OCI-LY7 (cell line): Measurements from ENCODE around the gene SREK1IP1. TPM values are rescaled to one million over a fixed set of nuclear protein-coding genes. Genes with fewer than 3 reads are reported as not detected.

Source experiments
- BruUV-seq: library from RNA; stranded (reverse); fragments of 400-500 nt; replicated peaks from 2 replicates; lab custom pipeline; 2021; lab: Mats Ljungman, UMichigan
- CTCF ChIA-PET: fragments of 300-600 bp; sonication (Branson Sonifier 250); formaldehyde crosslinking; loops from one replicate; lab custom pipeline; 2022; ENCODE audit warnings: antibody characterized with exemption; ENCODE audit not compliant: unreplicated experiment; lab: Charles Lee
- POLR2A ChIA-PET: fragments of 300-600 bp; sonication (Branson Sonifier 250); formaldehyde crosslinking; loops from one replicate; lab custom pipeline; 2022; ENCODE audit warnings: antibody characterized with exemption; lab: Charles Lee
- DNase-seq: peaks from one replicate; pipeline ENCODE4 v3.0.0-alpha.2; 2015; ENCODE audit warnings: low spot score
- H2AFZ ChIP-seq: fragments of 200-600 bp; sonication (generic), shearing (Covaris generic); 2 replicates; pipeline ENCODE4 v1.6.1; 2014; ENCODE audit warnings: mild to moderate bottlenecking, antibody characterized with exemption, low read length, moderate library complexity
- H3K27ac ChIP-seq: fragments of 200-600 bp; sonication (generic); 2 replicates; pipeline ENCODE4 v1.5.1; 2014; ENCODE audit warnings: mixed run types, low read depth, mild to moderate bottlenecking, moderate library complexity, low read length, inconsistent platforms; ENCODE audit not compliant: poor library complexity, severe bottlenecking
- H3K36me3 ChIP-seq: fragments of 200-600 bp; sonication (generic); 2 replicates; pipeline ENCODE4 v1.6.1; 2014; ENCODE audit warnings: mild to moderate bottlenecking, antibody characterized with exemption, low read length, moderate library complexity, mixed read lengths; ENCODE audit not compliant: insufficient read depth
- H3K4me1 ChIP-seq: fragments of 200-600 bp; sonication (generic); 2 replicates; pipeline ENCODE4 v1.5.1; 2014; ENCODE audit warnings: mild to moderate bottlenecking, low read length; ENCODE audit not compliant: insufficient read depth, poor library complexity, severe bottlenecking
- H3K4me2 ChIP-seq: fragments of 200-600 bp; sonication (generic); 2 replicates; pipeline ENCODE4 v1.6.1; 2014; ENCODE audit warnings: mild to moderate bottlenecking, low read length
- H3K4me3 ChIP-seq: fragments of 200-600 bp; sonication (generic); 2 replicates; pipeline ENCODE4 v1.5.1; 2014; ENCODE audit warnings: mild to moderate bottlenecking, low read depth, low read length; ENCODE audit not compliant: poor library complexity, severe bottlenecking
- H3K79me2 ChIP-seq: fragments of 200-600 bp; sonication (generic); 2 replicates; pipeline ENCODE4 v1.6.1; 2016; ENCODE audit warnings: low read depth, mild to moderate bottlenecking, low read length, moderate library complexity, mixed read lengths; ENCODE audit not compliant: insufficient read depth
- H3K9me2 ChIP-seq: fragments of 200-600 bp; sonication (generic); 2 replicates; pipeline ENCODE4 v1.6.1; 2016; ENCODE audit warnings: mild to moderate bottlenecking, low read length, mixed read lengths; ENCODE audit not compliant: insufficient read depth
- H3K9me3 ChIP-seq: fragments of 200-600 bp; sonication (generic); 2 replicates; pipeline ENCODE4 v1.6.1; 2014; ENCODE audit warnings: mild to moderate bottlenecking, mixed run types, low read length, mixed read lengths
- H4K20me1 ChIP-seq: fragments of 200-600 bp; sonication (generic); 2 replicates; pipeline ENCODE4 v1.6.1; 2014; ENCODE audit warnings: mild to moderate bottlenecking, antibody characterized with exemption, low read length, moderate library complexity, mixed read lengths; ENCODE audit not compliant: insufficient read depth
- CTCF ChIP-seq: fragments of 200-600 bp; sonication (generic); conservative IDR thresholded peaks from 2 replicates; pipeline ENCODE4 v1.5.1; 2014; ENCODE audit warnings: mild to moderate bottlenecking, antibody characterized with exemption, low read length, moderate library complexity, mixed read lengths
- EZH2phosphoT487 ChIP-seq: fragments of 200-600 bp; sonication (generic); IDR thresholded peaks from 2 replicates; pipeline ENCODE4 v1.6.1; 2018; ENCODE audit warnings: low read depth, borderline replicate concordance, mild to moderate bottlenecking, mixed run types, antibody characterized with exemption, low read length, moderate library complexity, mixed read lengths
- intact Hi-C: fragments of 100-400 bp; cut with micrococcal nuclease; formaldehyde crosslinking; loops from one replicate; pipeline ENCODE4 v1.10.0; 2022; ENCODE audit not compliant: unreplicated experiment
- total RNA-seq, 2 experiments: library from RNA; depleted of rRNA in 1 of 2; stranded (reverse); fragments of >200 nt in 1 of 2; shearing (Covaris generic) in 1 of 2; gene quantifications; 2 replicates each; pipeline ENCODE4 v1.2.3, GENCODE V29; 2014 to 2022

SREK1IP1 gene
- total RNA-seq, 2 experiments from 2014 or later, result 4.8 to 23.0 TPM

GRCh38 chr5:64691291-64691690, 77.2 kb downstream of the SREK1IP1 start:
- Histone ChIP-seq H4K20me1 (no peaks in the 10 kb centered on the region), H3K9me3 (0 out of 2 replicates have a peak, but pooled peaks cover 3% of the 10 kb centered on the region), H3K36me3 (no peaks in the 10 kb centered on the region), H2AFZ (no peak overlapping the region), H3K9me2 (no peaks in the 10 kb centered on the region), H3K4me1 (no peaks in the 10 kb centered on the region), H3K4me2 (no peak overlapping the region), H3K27ac (no peak overlapping the region), H3K79me2 (no peaks in the 10 kb centered on the region), H3K4me3 (no peak overlapping the region)
- no peak for TF ChIP-seq CTCF
- no peak for TF ChIP-seq EZH2phosphoT487
- POLR2A ChIA-PET, result interaction anchor here (1.5 kb wide), 1 partner anchor 12 kb away, joined by 3 read pairs; no protein-coding TSS in a partner anchor
- CTCF ChIA-PET, result no interaction called here
- intact Hi-C loops, result no loop called here
- no TSS peak for BruUV-seq
- no peak for DNase-seq

GRCh38 chr5:64690417-64691151, 77.9 kb downstream of the SREK1IP1 start, which contains the start of gene SHISAL2B:
Gene SHISAL2B, plus strand, starts transcription at chr5:64690503. Its CDS starts 121 bp downstream, at chr5:64690624.
- H3K9me2 ChIP-seq, result no peaks in the 10 kb centered on the region
- H3K4me2 ChIP-seq, result no peak within 1 kb of the TSS
- no peak for DNase-seq
- H3K9me3 ChIP-seq, result 0 out of 2 replicates have a peak, but pooled peaks cover 3% of the 10 kb centered on the region
- no peaks in the 10 kb centered on the region for H3K36me3 ChIP-seq
- no peaks in the 10 kb centered on the region for H3K4me1 ChIP-seq
- intact Hi-C loops, result no loop called here
- CTCF ChIA-PET, result no interaction called here
- TF ChIP-seq CTCF (no peak), EZH2phosphoT487 (no peak)
- H4K20me1 ChIP-seq, result no peaks in the 10 kb centered on the region
- H2AFZ ChIP-seq, result no peak within 1 kb of the TSS
- no TSS peak for BruUV-seq
- no peak within 1 kb of the TSS for H3K4me3 ChIP-seq
- H3K79me2 ChIP-seq, result no peaks in the 10 kb centered on the region
- no peak within 1 kb of the TSS for H3K27ac ChIP-seq
- POLR2A ChIA-PET, result no interaction called here

GRCh38 chr5:64690104-64690416, 78.4 kb downstream of the SREK1IP1 start:
- TF ChIP-seq CTCF (no peak), EZH2phosphoT487 (no peak)
- intact Hi-C loops, result no loop called here
- no peaks in the 10 kb centered on the region for H3K4me1 ChIP-seq
- no peaks in the 10 kb centered on the region for H3K9me2 ChIP-seq
- DNase-seq, result no peak
- H4K20me1 ChIP-seq, result no peaks in the 10 kb centered on the region
- no TSS peak for BruUV-seq
- no peaks in the 10 kb centered on the region for H3K79me2 ChIP-seq
- no peaks in the 10 kb centered on the region for H3K9me3 ChIP-seq
- H3K27ac ChIP-seq, result no peak overlapping the region
- H3K4me3 ChIP-seq, result no peak overlapping the region
- CTCF ChIA-PET, result no interaction called here
- no peak overlapping the region for H3K4me2 ChIP-seq
- POLR2A ChIA-PET, result no interaction called here
- H3K36me3 ChIP-seq, result no peaks in the 10 kb centered on the region
- H2AFZ ChIP-seq, result no peak overlapping the region
